Fibroblast of mammary gland (primary cell): Measurements from ENCODE around the gene EPS8L2.

Experiments used
- DNase-seq: peaks from one replicate; pipeline ENCODE4 v3.0.0-alpha.2; 2010; ENCODE audit warnings: low read depth
- H3K4me3 ChIP-seq: 2 replicates; pipeline ENCODE4 v1.5.1; 2011; ENCODE audit warnings: low read depth, mild to moderate bottlenecking, low read length, moderate library complexity; ENCODE audit not compliant: control insufficient read depth
- CTCF ChIP-seq: conservative IDR thresholded peaks from 2 replicates; pipeline ENCODE4 v1.5.1; 2011; ENCODE audit warnings: low read depth, low read length, inconsistent platforms; ENCODE audit not compliant: control insufficient read depth, insufficient read depth

The EPS8L2 gene

GRCh38 chr11:703506-703905, 2.5 kb upstream of the EPS8L2 start:
- no peak for DNase-seq
- H3K4me3 ChIP-seq: no peak overlapping the region
- no peak for TF ChIP-seq CTCF

- no peak overlapping the region for H3K4me3 ChIP-seq
- TF ChIP-seq CTCF: no peak
Measured at GRCh38 chr11:704228-704674, 1.8 kb upstream of the EPS8L2 start.

GRCh38 chr11:704781-705645, 1.0 kb upstream of the EPS8L2 start:
- DNase-seq: no peak
- no peak for TF ChIP-seq CTCF
- H3K4me3 ChIP-seq: peak overlapping the region; percentile 25

More at GRCh38 chr11:704228-704674, 1.8 kb upstream of the EPS8L2 start:
- DNase-seq: no peak

GRCh38 chr11:706439-706956, 467 bp downstream of the EPS8L2 start:
- TF ChIP-seq CTCF: no peak
- peak overlapping the region; percentile 63 for H3K4me3 ChIP-seq
- peak; percentile 56 for DNase-seq

GRCh38 chr11:706957-707816, 1.2 kb downstream of the EPS8L2 start:
- TF ChIP-seq CTCF: no peak
- peak overlapping the region; percentile 63 for H3K4me3 ChIP-seq
- DNase-seq: no peak

GRCh38 chr11:707817-708420, 1.9 kb downstream of the EPS8L2 start:
- TF ChIP-seq CTCF: no peak
- no peak for DNase-seq
- no peak overlapping the region for H3K4me3 ChIP-seq
